Transverse colon (tissue), 3 donors: ENCODE results near the gene SYT13.

ENCODE experiments used
- POLR2A ChIP-seq: fragments of 450-650 bp; IDR thresholded peaks from one replicate; pipeline ENCODE4 v1.6.1; 2016; ENCODE audit warnings: antibody characterized with exemption, mild to moderate bottlenecking, moderate library complexity
- TF ChIP-seq, protein P1 (sequence below), 5 experiments: fragments of 200-600 bp in 3 of 5; fragments of 450-650 bp in 2 of 5; sonication (generic) in 3 of 5; IDR thresholded peaks; 1 replicate in 2 of 5; 2 replicates in 3 of 5; pipeline ENCODE4 v1.5.1; 2016 to 2017; ENCODE audit warnings: antibody characterized with exemption in 5 of 5, inconsistent platforms in 3 of 5, mild to moderate bottlenecking in 2 of 5, moderate library complexity in 1 of 5

DNA sequence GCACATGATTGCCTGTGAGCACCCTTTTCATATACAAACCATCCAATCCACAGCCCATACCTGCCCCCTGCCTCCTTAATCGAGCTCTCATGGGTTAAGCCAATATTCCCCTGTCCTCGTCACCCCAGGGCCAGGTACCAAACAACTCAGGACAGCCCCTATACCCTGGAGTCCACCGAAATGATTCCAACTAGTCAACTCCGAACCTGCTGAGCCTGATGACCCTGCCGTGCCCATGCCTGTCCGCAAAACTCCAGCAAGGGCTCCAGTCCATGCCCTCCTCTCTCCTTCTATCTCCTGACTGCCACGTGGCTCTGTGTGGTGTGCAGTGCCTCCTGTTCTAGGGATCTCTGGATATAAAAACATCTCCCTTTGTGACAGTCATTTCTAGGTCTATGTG is 35.5 kb upstream of the SYT13 start:
- TF ChIP-seq, protein P1, sequence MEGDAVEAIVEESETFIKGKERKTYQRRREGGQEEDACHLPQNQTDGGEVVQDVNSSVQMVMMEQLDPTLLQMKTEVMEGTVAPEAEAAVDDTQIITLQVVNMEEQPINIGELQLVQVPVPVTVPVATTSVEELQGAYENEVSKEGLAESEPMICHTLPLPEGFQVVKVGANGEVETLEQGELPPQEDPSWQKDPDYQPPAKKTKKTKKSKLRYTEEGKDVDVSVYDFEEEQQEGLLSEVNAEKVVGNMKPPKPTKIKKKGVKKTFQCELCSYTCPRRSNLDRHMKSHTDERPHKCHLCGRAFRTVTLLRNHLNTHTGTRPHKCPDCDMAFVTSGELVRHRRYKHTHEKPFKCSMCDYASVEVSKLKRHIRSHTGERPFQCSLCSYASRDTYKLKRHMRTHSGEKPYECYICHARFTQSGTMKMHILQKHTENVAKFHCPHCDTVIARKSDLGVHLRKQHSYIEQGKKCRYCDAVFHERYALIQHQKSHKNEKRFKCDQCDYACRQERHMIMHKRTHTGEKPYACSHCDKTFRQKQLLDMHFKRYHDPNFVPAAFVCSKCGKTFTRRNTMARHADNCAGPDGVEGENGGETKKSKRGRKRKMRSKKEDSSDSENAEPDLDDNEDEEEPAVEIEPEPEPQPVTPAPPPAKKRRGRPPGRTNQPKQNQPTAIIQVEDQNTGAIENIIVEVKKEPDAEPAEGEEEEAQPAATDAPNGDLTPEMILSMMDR (IDR thresholded peaks at IDR 0.05), result no peak
- TF ChIP-seq POLR2A, result no peak
